Body of pancreas (tissue), 4 donors: ENCODE data around the gene NR6A1. TPM values are rescaled to one million over a fixed set of nuclear protein-coding genes. Genes with fewer than 3 reads are reported as not detected.

ENCODE experiments used
- ATAC-seq: fragments of 150-250 bp; one replicate; pipeline ENCODE4 v1.9.1; 2016
- DNase-seq, 4 donors: peaks; one replicate each; pipeline ENCODE4 v3.0.0-alpha.2; 2019
- H3K27ac ChIP-seq, 4 donors: fragments of 200-600 bp; sonication (generic); 1 replicate in 3 of 4; 2 replicates in 1 of 4; pipeline versions ENCODE4 v1.5.1 to v1.6.1; 2016 to 2019; ENCODE audit warnings: mild to moderate bottlenecking in 1 of 4, mixed read lengths in 1 of 4, moderate library complexity in 1 of 4
- H3K27me3 ChIP-seq, 2 donors: fragments of 200-600 bp; sonication (generic); one replicate each; pipeline ENCODE4 v1.6.0; 2016; ENCODE audit warnings: mild to moderate bottlenecking in 1 of 2
- H3K36me3 ChIP-seq, 2 donors: fragments of 200-600 bp; sonication (generic); replicated peaks in 1 of 2; 2 replicates each; pipeline ENCODE4 v1.5.1; 2016; ENCODE audit warnings: low read depth in 2 of 2; ENCODE audit not compliant: insufficient read depth in 1 of 2
- H3K4me1 ChIP-seq: fragments of 200-600 bp; sonication (generic); one replicate; pipeline ENCODE4 v1.6.0; 2016
- H3K4me3 ChIP-seq, 2 donors: fragments of 200-600 bp; sonication (generic); 1 replicate in 1 of 2; 2 replicates in 1 of 2; pipeline ENCODE4 v1.5.1; 2016 to 2019
- H3K9me3 ChIP-seq, 3 donors: fragments of 200-600 bp; sonication (generic); 1 replicate in 2 of 3; 2 replicates in 1 of 3; pipeline ENCODE4 v1.5.1; 2016
- CTCF ChIP-seq, 7 experiments: fragments of 450-650 bp in 4 of 7; fragments of 200-600 bp in 3 of 7; sonication (generic) in 3 of 7; IDR thresholded peaks; one replicate each; pipeline ENCODE4 v1.5.1; 2016 to 2019; ENCODE audit warnings: antibody characterized with exemption in 7 of 7
- POLR2A ChIP-seq, 3 donors: fragments of 450-650 bp; IDR thresholded peaks; one replicate each; pipeline ENCODE4 v1.6.1; 2016; ENCODE audit warnings: antibody characterized with exemption in 3 of 3, mild to moderate bottlenecking in 2 of 3
- WGBS, 2 donors: methylation state at CpG; one replicate each; pipeline ENCODE4 v1.1.5; 2017; 5-methylcytosine and 5-hydroxymethylcytosine counted together
- intact Hi-C: fragments of 100-400 bp; cut with DNase I; formaldehyde crosslinking; loops from one replicate; pipeline ENCODE4 v1.15.1; 2023
- total RNA-seq, 2 donors: library from RNA; depleted of rRNA; stranded (reverse); fragments of >200 nt; gene quantifications; one replicate each; pipeline ENCODE4 v1.1.0, GENCODE V29; 2016

Gene NR6A1
- total RNA-seq, 2 donors from 2014 or later, result 3.3 to 3.9 TPM

- Histone ChIP-seq H3K9me3 (no peaks in the 10 kb centered on the region), H3K27me3 (no peaks in the 10 kb centered on the region)
- no peak for ATAC-seq
Observed at GRCh38 chr9:124495126-124496074, 275.7 kb downstream of the NR6A1 start.

GRCh38 chr9:124493794-124494479, 277.2 kb downstream of the NR6A1 start:
- intact Hi-C loops, result no loop called here
- DNase-seq, result no peak
- no peaks in the 10 kb centered on the region for H3K4me1 ChIP-seq
- no peaks in the 10 kb centered on the region for H3K36me3 ChIP-seq
- no peak overlapping the region for H3K27ac ChIP-seq
- 74 to 75% methylated on average over 7 to 18 of the region's 18 CpGs for WGBS, 2 donors
- TF ChIP-seq CTCF (IDR thresholded peaks at IDR 0.05), result no peak
- TF ChIP-seq POLR2A (IDR thresholded peaks at IDR 0.05), result no peak
- H3K27me3 ChIP-seq, result no peaks in the 10 kb centered on the region
- ATAC-seq, result no peak
- no peaks in the 10 kb centered on the region for H3K9me3 ChIP-seq
- no peak overlapping the region for H3K4me3 ChIP-seq

More at GRCh38 chr9:124495126-124496074, 275.7 kb downstream of the NR6A1 start:
- no peak for DNase-seq
- H3K27ac ChIP-seq, result no peak overlapping the region
- no peaks in the 10 kb centered on the region for H3K4me1 ChIP-seq
- TF ChIP-seq POLR2A (IDR thresholded peaks at IDR 0.05) (no peak), CTCF (IDR thresholded peaks at IDR 0.05) (no peak)
- 73 to 74% methylated on average over 18 to 31 of the region's 31 CpGs for WGBS, 2 donors
- H3K4me3 ChIP-seq, result no peak overlapping the region
- H3K36me3 ChIP-seq, result no peaks in the 10 kb centered on the region
- intact Hi-C loops, result no loop called here

GRCh38 chr9:124493218-124493617, 277.9 kb downstream of the NR6A1 start:
- H3K4me3 ChIP-seq, result no peak overlapping the region
- intact Hi-C loops, result no loop called here
- no peaks in the 10 kb centered on the region for H3K9me3 ChIP-seq
- no peaks in the 10 kb centered on the region for H3K27me3 ChIP-seq
- no peaks in the 10 kb centered on the region for H3K4me1 ChIP-seq
- WGBS, 2 donors, result 76 to 83% methylated on average over 4 of the region's 4 CpGs
- H3K36me3 ChIP-seq, result no peaks in the 10 kb centered on the region
- no peak for TF ChIP-seq CTCF (IDR thresholded peaks at IDR 0.05)
- TF ChIP-seq POLR2A (IDR thresholded peaks at IDR 0.05), result no peak
- no peak overlapping the region for H3K27ac ChIP-seq
- no peak for ATAC-seq
- DNase-seq, result no peak

- WGBS, 2 donors, result 56 to 69% methylated on average over 3 to 19 of the region's 19 CpGs
- H3K4me3 ChIP-seq, result no peak overlapping the region
Observed at GRCh38 chr9:124492818-124493217, 278.3 kb downstream of the NR6A1 start.

More at GRCh38 chr9:124492818-124493217, 278.3 kb downstream of the NR6A1 start:
- DNase-seq (no peak), ATAC-seq (no peak)
- H3K4me1 ChIP-seq, result no peaks in the 10 kb centered on the region
- H3K36me3 ChIP-seq, result no peaks in the 10 kb centered on the region
- intact Hi-C loops, result no loop called here
- H3K27me3 ChIP-seq, result no peaks in the 10 kb centered on the region
- H3K27ac ChIP-seq, result no peak overlapping the region
- TF ChIP-seq POLR2A (IDR thresholded peaks at IDR 0.05) (no peak), CTCF (IDR thresholded peaks at IDR 0.05) (no peak)
- H3K9me3 ChIP-seq, result no peaks in the 10 kb centered on the region
